Activated CD4-positive, alpha-beta memory T cell treated with anti-CD3 and anti-CD28 coated beads, Interleukin-2, amount 10 ng/mL, durations not matched to agents 7 days and 5 days (primary cell): ENCODE results near the gene LMF2. TPM values are rescaled to one million over a fixed set of nuclear protein-coding genes. Genes with fewer than 3 reads are reported as not detected.

Experiments
- CTCF ChIA-PET: fragments of 350-600 bp; sonication (Branson Sonifier 250); formaldehyde crosslinking; loops from one replicate; lab custom pipeline; 2021; ENCODE audit warnings: antibody characterized with exemption, inconsistent platforms; lab: Charles Lee
- POLR2A ChIA-PET: fragments of 350-600 bp; sonication (Branson Sonifier 250); formaldehyde crosslinking; loops from one replicate; lab custom pipeline; 2021; ENCODE audit warnings: antibody characterized with exemption; lab: Charles Lee
- DNase-seq: peaks from one replicate; pipeline ENCODE4 v3.0.0-alpha.2; 2020
- H3K27ac Mint-ChIP-seq: one replicate; pipeline ENCODE4 v1.8.0; 2021; ENCODE audit warnings: mild to moderate bottlenecking, mixed read lengths
- H3K27me3 Mint-ChIP-seq: one replicate; pipeline ENCODE4 v1.8.0; 2021; ENCODE audit warnings: mixed read lengths
- H3K36me3 Mint-ChIP-seq: one replicate; pipeline ENCODE4 v1.8.0; 2021; ENCODE audit warnings: low read depth, mixed read lengths
- H3K4me1 Mint-ChIP-seq: one replicate; pipeline ENCODE4 v1.8.0; 2021; ENCODE audit warnings: mixed read lengths
- H3K4me3 Mint-ChIP-seq: one replicate; pipeline ENCODE4 v1.8.0; 2021; ENCODE audit warnings: mild to moderate bottlenecking, mixed read lengths
- H3K9me3 Mint-ChIP-seq: one replicate; pipeline ENCODE4 v1.8.0; 2021; ENCODE audit warnings: mixed read lengths
- total RNA-seq, 2 experiments: library from RNA; stranded (reverse); gene quantifications; one replicate each; pipeline ENCODE4 v1.2.3, GENCODE V29; 2021

LMF2 gene
- total RNA-seq, 2 experiments from 2014 or later: 111 to 114 TPM

- Mint-ChIP-seq H3K36me3 (peaks cover 59% of the 10 kb centered on the region), H3K27me3 (no peaks in the 10 kb centered on the region), H3K4me3 (no peak overlapping the region), H3K27ac (no peak overlapping the region), H3K4me1 (peaks cover 5% of the 10 kb centered on the region), H3K9me3 (no peaks in the 10 kb centered on the region)
- DNase-seq: no peak
- POLR2A ChIA-PET: interaction anchor here (0.8 to 1.3 kb wide), 2 partner anchors 11 to 45 kb away, joined by 3 to 4 read pairs; partner anchors contain the start of genes LMF2 and NCAPH2
- CTCF ChIA-PET: no interaction called here
Observed at GRCh38 chr22:50461979-50462540, 45.4 kb downstream of the LMF2 start.

GRCh38 chr22:50461536-50461935 lies 46.0 kb downstream of the LMF2 start:
- no peak overlapping the region for H3K27ac Mint-ChIP-seq
- H3K4me3 Mint-ChIP-seq: no peak overlapping the region
- no peak for DNase-seq
- ChIA-PET CTCF (interaction anchor here (1.4 kb wide), 1 partner anchor 9 kb away, joined by 3 read pairs; no protein-coding TSS in a partner anchor), POLR2A (interaction anchor here (0.8 to 1.3 kb wide), 2 partner anchors 12 to 46 kb away, joined by 3 to 4 read pairs; partner anchors contain the start of genes LMF2 and NCAPH2)
- H3K4me1 Mint-ChIP-seq: no peaks in the 10 kb centered on the region
- peaks cover 59% of the 10 kb centered on the region for H3K36me3 Mint-ChIP-seq
- no peaks in the 10 kb centered on the region for H3K27me3 Mint-ChIP-seq
- no peaks in the 10 kb centered on the region for H3K9me3 Mint-ChIP-seq

GRCh38 chr22:50460938-50461337 lies 46.6 kb downstream of the LMF2 start:
- Mint-ChIP-seq H3K36me3 (peaks cover 53% of the 10 kb centered on the region), H3K27ac (no peak overlapping the region), H3K9me3 (no peaks in the 10 kb centered on the region), H3K4me1 (no peaks in the 10 kb centered on the region), H3K27me3 (no peaks in the 10 kb centered on the region), H3K4me3 (no peak overlapping the region)
- ChIA-PET POLR2A (interaction anchor here (5.1 kb wide), 1 partner anchor 9 kb away, joined by 22 read pairs; no protein-coding TSS in a partner anchor), CTCF (interaction anchor here (1.4 kb wide), 1 partner anchor 9 kb away, joined by 3 read pairs; no protein-coding TSS in a partner anchor)
- DNase-seq: no peak

- DNase-seq: no peak
- H3K27ac Mint-ChIP-seq: no peak overlapping the region
- no peaks in the 10 kb centered on the region for H3K27me3 Mint-ChIP-seq
- H3K36me3 Mint-ChIP-seq: peaks cover 58% of the 10 kb centered on the region
- ChIA-PET CTCF (interaction anchor here (1.0 kb wide), 1 partner anchor 10 kb away, joined by 3 read pairs; no protein-coding TSS in a partner anchor), POLR2A (interaction anchor here (5.1 kb wide), 1 partner anchor 10 kb away, joined by 22 read pairs; no protein-coding TSS in a partner anchor)
- H3K4me3 Mint-ChIP-seq: no peak overlapping the region
- H3K4me1 Mint-ChIP-seq: no peaks in the 10 kb centered on the region
- no peaks in the 10 kb centered on the region for H3K9me3 Mint-ChIP-seq
Observed at GRCh38 chr22:50459496-50460140, 47.9 kb downstream of the LMF2 start.

- Mint-ChIP-seq H3K9me3 (no peaks in the 10 kb centered on the region), H3K36me3 (peaks cover 60% of the 10 kb centered on the region), H3K4me1 (no peaks in the 10 kb centered on the region), H3K27me3 (no peaks in the 10 kb centered on the region), H3K27ac (no peak overlapping the region), H3K4me3 (no peak overlapping the region)
- DNase-seq: no peak
- CTCF ChIA-PET: interaction anchor here (1.0 kb wide), 1 partner anchor 11 kb away, joined by 3 read pairs; no protein-coding TSS in a partner anchor
- POLR2A ChIA-PET: interaction anchor here (5.1 kb wide), 1 partner anchor 11 kb away, joined by 22 read pairs; no protein-coding TSS in a partner anchor
Observed at GRCh38 chr22:50459016-50459415, 48.5 kb downstream of the LMF2 start.

GRCh38 chr22:50456466-50457234 lies 50.9 kb downstream of the LMF2 start:
- Mint-ChIP-seq H3K36me3 (peaks cover 58% of the 10 kb centered on the region), H3K4me1 (peaks cover 6% of the 10 kb centered on the region), H3K27ac (no peak overlapping the region), H3K27me3 (no peaks in the 10 kb centered on the region), H3K4me3 (no peak overlapping the region), H3K9me3 (no peaks in the 10 kb centered on the region)
- no peak for DNase-seq
- CTCF ChIA-PET: interaction anchor here (1.0 to 2.2 kb wide), 3 partner anchors 41 to 68 kb away, joined by 3 to 12 read pairs (median 5); partner anchors contain the start of gene SCO2
- POLR2A ChIA-PET: interaction anchor here (1.0 to 5.1 kb wide), 5 partner anchors 13 to 165 kb away, joined by 3 to 22 read pairs (median 4); partner anchors contain the start of genes LMF2, NCAPH2 and SCO2

- ChIA-PET POLR2A (interaction anchor here (0.8 to 5.1 kb wide), 6 partner anchors 14 to 165 kb away, joined by 3 to 22 read pairs (median 4); partner anchors contain the start of genes LMF2, NCAPH2 and SCO2), CTCF (interaction anchor here (1.0 to 2.2 kb wide), 3 partner anchors 42 to 69 kb away, joined by 3 to 12 read pairs (median 5); partner anchors contain the start of gene SCO2)
- H3K4me3 Mint-ChIP-seq: no peak overlapping the region
- no peaks in the 10 kb centered on the region for H3K9me3 Mint-ChIP-seq
- H3K27me3 Mint-ChIP-seq: no peaks in the 10 kb centered on the region
- H3K4me1 Mint-ChIP-seq: peaks cover 6% of the 10 kb centered on the region
- DNase-seq: no peak
- H3K27ac Mint-ChIP-seq: no peak overlapping the region
- peaks cover 62% of the 10 kb centered on the region for H3K36me3 Mint-ChIP-seq
Observed at GRCh38 chr22:50456026-50456425, 51.5 kb downstream of the LMF2 start.

GRCh38 chr22:50455201-50455600 lies 52.3 kb downstream of the LMF2 start:
- POLR2A ChIA-PET: interaction anchor here (0.8 to 1.7 kb wide), 6 partner anchors 15 to 70 kb away, joined by 3 to 9 read pairs (median 3); partner anchors contain the start of genes LMF2, NCAPH2 and SCO2

GRCh38 chr22:50454556-50455075 lies 52.9 kb downstream of the LMF2 start:
- ChIA-PET CTCF (no interaction called here), POLR2A (interaction anchor here (1.2 to 1.7 kb wide), 3 partner anchors 25 to 71 kb away, joined by 3 to 4 read pairs (median 3); partner anchors contain the start of gene SCO2)
- Mint-ChIP-seq H3K4me1 (peaks cover 8% of the 10 kb centered on the region), H3K27me3 (no peaks in the 10 kb centered on the region), H3K27ac (no peak overlapping the region), H3K9me3 (no peaks in the 10 kb centered on the region), H3K4me3 (no peak overlapping the region), H3K36me3 (peaks cover 61% of the 10 kb centered on the region)
- DNase-seq: no peak

More at GRCh38 chr22:50455201-50455600, 52.3 kb downstream of the LMF2 start:
- H3K27me3 Mint-ChIP-seq: no peaks in the 10 kb centered on the region
- no peaks in the 10 kb centered on the region for H3K9me3 Mint-ChIP-seq
- peaks cover 59% of the 10 kb centered on the region for H3K36me3 Mint-ChIP-seq
- CTCF ChIA-PET: no interaction called here
- DNase-seq: no peak
- H3K4me3 Mint-ChIP-seq: no peak overlapping the region
- no peak overlapping the region for H3K27ac Mint-ChIP-seq
- H3K4me1 Mint-ChIP-seq: peaks cover 6% of the 10 kb centered on the region

Other genes with a start within 250 kb of the LMF2 start
- 1 to 10 TPM; 4.8 to 5.8 TPM for gene MAPK12, start 246.0 kb downstream of the LMF2 start, total RNA-seq
- 10 to 100 TPM; 13.4 to 14.2 TPM for gene MAPK11, start 237.3 kb downstream of the LMF2 start, total RNA-seq
- gene PLXNB2, start 200.1 kb downstream of the LMF2 start, total RNA-seq: 10 to 100 TPM; 21.5 to 23.5 TPM
- gene DENND6B, start 180.7 kb downstream of the LMF2 start, total RNA-seq: 1 to 10 TPM; 5.0 to 5.6 TPM
- 10 to 100 TPM; 56.5 to 58.9 TPM for gene PPP6R2, start 164.4 kb downstream of the LMF2 start, total RNA-seq
- 100 to 1,000 TPM; 181 to 196 TPM for gene SBF1, start 32.7 kb downstream of the LMF2 start, total RNA-seq
- 1 to 10 TPM; 7.6 to 8.8 TPM for gene ADM2, start 26.2 kb downstream of the LMF2 start, total RNA-seq
- gene MIOX, start 20.8 kb downstream of the LMF2 start, total RNA-seq: under 1 TPM; 0.48 to 0.60 TPM
- 100 to 1,000 TPM; 105 to 108 TPM for gene NCAPH2, start 522 bp upstream of the LMF2 start, total RNA-seq
- 1 to 10 TPM; 6.4 to 7.0 TPM for gene SCO2, start 17.9 kb upstream of the LMF2 start, total RNA-seq
- 10 to 100 TPM; 89.1 to 90.2 TPM for gene TYMP, start 22.3 kb upstream of the LMF2 start, total RNA-seq
- 1 to 10 TPM; 8.0 to 8.4 TPM for gene KLHDC7B, start 38.2 kb upstream of the LMF2 start, total RNA-seq
- under 1 TPM; 0.58 to 0.71 TPM for gene SYCE3, start 55.2 kb upstream of the LMF2 start, total RNA-seq
- 10 to 100 TPM; 60.8 to 60.9 TPM for gene CPT1B, start 70.7 kb upstream of the LMF2 start, total RNA-seq
- 100 to 1,000 TPM; 101 to 111 TPM for gene CHKB, start 75.1 kb upstream of the LMF2 start, total RNA-seq
- gene MAPK8IP2, start 93.1 kb upstream of the LMF2 start, total RNA-seq: under 1 TPM; 0.15 to 0.18 TPM
- 10 to 100 TPM; 63.1 to 65.0 TPM for gene ARSA, start 120.5 kb upstream of the LMF2 start, total RNA-seq
- gene SHANK3, start 165.1 kb upstream of the LMF2 start, total RNA-seq: under 1 TPM in 1 of 2 experiments, not detected in 1; 0.08 TPM
- gene ACR, start 230.5 kb upstream of the LMF2 start, total RNA-seq: not detected